HG03196 (cell line): ENCODE results near the gene ASTN2.
A peak's percentile ranks its signal among the peaks of the same experiment; 100 is the strongest.
"Not testable (repeated sequence)": the region's sequence is repeated elsewhere in the genome, so short reads cannot be mapped to it uniquely, and the experiment has no call there.

Source experiments
- ATAC-seq: cut with Tn5 transposase; IDR thresholded peaks from one replicate; pipeline ENCODE4 v1.9.1; 2021; ENCODE audit not compliant: unreplicated experiment

The ASTN2 gene

GRCh38 chr9:116898131-116898530 lies 516.7 kb downstream of the ASTN2 start:
- ATAC-seq = not testable (repeated sequence)

- no peak for ATAC-seq
Observed at GRCh38 chr9:116897201-116897600, 517.7 kb downstream of the ASTN2 start.

DNA sequence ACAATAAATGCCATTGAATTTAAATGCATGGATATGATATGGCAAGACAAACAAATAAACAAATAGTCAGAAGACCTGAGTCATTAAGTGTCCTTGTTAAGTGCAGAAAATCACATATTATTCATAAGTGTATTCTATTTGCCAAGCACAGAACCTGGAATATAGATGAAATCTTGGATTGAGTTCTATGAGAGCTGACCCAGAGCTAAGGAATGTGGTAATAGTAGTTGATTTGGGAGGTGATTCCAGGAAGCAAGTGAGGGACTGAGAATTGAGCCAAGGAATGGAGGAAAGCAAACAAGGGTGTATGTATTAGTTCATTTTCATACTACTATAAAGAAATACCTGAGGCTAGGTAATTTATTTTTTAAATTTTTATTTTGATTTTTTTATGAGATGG lies 518.9 kb downstream of the ASTN2 start:
- ATAC-seq = no peak

- ATAC-seq = no peak
Observed at GRCh38 chr9:116891424-116891823, 523.4 kb downstream of the ASTN2 start.

DNA sequence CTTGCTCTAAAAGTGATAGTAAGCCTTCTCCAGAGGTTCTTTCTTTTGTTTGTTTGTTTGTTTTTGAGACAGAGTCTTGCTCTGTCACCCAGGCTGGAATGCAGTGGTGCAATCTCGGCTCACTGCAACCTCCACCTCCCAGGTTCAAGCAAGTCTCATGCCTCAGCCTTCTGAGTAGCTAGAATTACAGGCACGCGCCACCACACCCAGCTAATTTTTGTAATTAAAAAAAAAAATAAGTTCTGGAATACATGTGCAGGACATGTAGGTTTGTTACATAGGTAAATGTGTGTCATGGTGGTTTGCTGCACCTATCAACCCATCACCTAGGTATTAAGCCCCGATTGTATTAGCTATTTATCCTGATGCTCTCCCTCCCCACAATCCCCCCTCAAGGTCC lies 526.4 kb downstream of the ASTN2 start:
- ATAC-seq = not testable (repeated sequence)

- ATAC-seq = no peak
Observed at GRCh38 chr9:116888066-116888465, 526.8 kb downstream of the ASTN2 start.

DNA sequence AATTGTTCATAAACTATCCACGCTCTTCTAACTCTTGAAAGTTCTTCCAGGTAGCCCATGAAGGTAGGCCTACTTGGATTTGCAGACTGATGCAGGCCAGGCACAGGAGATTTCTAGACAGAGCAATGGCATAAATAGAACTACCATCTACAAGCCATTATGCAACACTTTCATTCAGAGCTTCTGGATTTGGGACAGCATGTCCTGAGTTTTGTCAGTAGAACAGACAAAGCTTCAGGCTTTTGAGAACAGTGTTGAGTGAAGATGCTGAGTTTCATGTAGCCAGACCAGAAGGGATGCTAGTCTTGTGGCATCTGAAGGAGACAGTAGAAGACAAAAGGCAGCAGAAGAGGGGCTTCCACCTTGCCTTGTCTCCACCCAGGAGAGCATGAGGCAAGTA lies 531.2 kb downstream of the ASTN2 start:
- no peak for ATAC-seq

GRCh38 chr9:116877072-116877471 lies 537.8 kb downstream of the ASTN2 start:
- no peak for ATAC-seq

DNA sequence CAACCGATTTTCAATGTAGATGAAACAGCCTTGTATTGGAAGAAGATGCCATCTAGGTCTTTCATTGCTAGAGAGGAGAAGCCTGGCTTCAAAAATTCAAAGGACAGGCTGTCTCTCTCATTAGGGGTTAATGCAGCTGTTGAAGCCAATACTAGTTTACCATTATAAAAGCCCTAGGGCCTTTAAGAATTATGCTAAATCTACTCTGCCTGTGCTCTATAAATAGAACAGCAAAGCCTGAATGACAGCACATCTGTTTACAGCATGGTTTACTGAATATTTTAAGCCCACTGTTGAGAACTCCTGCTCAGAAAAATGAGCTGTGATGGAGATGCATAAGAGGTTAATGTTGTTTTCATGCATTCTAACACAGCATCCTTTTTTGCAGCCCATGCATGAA lies 539.3 kb downstream of the ASTN2 start:
- no peak for ATAC-seq

DNA sequence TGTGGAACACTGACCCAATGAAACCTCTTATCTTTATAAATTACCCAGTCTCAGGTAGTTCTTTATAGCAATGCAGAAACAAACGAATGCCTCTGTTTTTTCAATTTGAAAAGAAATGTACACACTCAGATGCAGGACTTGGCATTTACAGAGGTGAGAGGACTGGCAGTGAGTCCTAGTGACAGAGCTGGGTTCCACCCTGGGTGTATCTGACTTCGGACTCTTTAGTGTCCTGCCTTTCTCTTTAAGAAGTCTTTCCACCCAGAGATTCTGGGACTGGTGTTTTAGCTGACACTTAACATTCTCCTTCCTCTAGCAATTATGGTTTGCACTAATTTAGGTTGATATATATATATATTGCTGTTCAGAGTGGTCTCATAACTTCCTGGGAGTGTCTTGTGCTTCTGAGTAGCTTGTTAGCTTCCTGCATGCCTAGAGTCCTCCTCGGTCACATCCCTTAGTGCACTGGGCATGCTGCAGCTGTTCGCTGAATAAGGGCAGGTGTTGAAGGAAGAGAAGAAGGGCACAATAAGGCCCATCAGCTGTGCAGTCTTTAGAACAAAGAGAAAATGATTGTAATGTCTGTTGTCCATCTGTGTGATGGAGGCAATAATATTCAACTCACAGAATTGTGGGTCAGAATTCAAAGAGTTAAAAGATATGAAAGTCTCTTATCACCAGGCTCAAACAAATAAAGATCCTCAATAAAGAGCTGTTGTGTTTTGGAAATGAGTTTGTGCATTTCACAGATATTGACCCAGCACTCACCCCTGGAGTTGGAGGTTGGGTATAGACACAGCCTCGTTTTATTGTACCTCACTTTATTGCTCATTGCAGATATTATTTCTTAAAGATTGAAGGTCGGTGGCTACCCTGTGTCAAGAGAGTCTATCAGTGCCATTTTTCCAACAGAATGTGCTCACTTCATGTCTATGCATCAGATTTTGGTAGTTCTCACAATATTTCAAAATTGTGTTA lies 540.6 kb downstream of the ASTN2 start:
- no peak for ATAC-seq

DNA sequence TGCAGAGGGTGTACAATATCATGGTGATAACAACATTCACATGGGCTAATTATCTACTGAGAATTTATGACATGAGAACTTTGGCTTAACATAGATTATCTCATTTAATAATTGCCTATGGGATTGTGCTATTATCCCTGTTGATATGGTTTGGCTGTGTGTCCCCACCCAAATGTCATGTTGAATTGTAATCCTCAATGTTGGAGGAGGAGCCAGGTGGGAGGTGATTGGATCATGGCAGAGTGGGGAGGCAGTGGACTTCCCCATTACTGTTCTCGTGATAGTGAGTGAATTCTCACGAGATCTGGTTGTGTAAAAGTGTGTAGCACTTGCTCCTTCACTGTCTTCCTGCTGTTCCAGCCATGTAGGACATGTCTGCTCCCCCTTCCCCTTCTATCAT lies 541.4 kb downstream of the ASTN2 start:
- no peak for ATAC-seq

GRCh38 chr9:116870566-116870965 lies 544.3 kb downstream of the ASTN2 start:
- no peak for ATAC-seq

DNA sequence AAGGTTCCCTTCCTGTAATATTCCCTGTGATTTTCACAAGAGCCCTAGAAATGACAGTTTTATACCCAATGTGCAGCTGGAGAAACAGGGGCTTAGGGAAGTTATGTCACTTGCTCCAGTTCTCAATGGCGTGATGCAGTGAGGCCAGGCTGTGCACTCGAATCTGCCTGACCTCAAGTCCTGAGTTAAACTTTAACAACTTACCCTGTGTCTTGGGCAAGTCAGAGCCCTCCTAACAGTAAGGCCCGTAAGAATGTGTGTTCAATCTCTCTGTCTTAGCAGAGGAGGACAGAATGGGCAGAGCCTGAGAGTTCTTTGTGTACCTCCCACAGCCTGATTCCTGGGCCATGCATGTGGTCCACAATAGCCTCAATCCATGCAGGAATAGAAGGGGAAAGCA lies 546.7 kb downstream of the ASTN2 start:
- no peak for ATAC-seq

- no peak for ATAC-seq
Observed at GRCh38 chr9:116861321-116861720, 553.5 kb downstream of the ASTN2 start.

GRCh38 chr9:116860509-116861120 lies 554.2 kb downstream of the ASTN2 start:
- ATAC-seq = peak; percentile 76

DNA sequence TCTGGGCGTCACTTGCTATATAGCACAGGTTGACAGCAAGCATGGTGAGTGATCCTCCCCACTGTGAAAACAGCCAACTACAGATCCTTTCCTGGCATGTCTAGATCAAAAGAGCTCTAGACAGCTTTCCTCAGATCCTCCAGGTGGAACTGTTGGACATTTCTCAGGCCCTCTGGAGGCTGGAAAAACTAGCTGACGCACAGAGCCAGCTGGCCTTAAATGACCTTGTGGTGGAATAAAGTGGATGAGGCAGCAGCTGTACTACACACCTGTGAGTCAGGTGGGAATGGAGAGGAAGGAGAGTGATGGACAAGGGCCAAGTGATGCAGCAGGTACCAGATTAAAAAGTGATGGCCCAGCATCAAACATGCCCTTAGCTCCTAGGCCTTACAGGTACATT lies 555.1 kb downstream of the ASTN2 start:
- ATAC-seq = no peak

GRCh38 chr9:116857321-116857720 lies 557.5 kb downstream of the ASTN2 start:
- no peak for ATAC-seq

DNA sequence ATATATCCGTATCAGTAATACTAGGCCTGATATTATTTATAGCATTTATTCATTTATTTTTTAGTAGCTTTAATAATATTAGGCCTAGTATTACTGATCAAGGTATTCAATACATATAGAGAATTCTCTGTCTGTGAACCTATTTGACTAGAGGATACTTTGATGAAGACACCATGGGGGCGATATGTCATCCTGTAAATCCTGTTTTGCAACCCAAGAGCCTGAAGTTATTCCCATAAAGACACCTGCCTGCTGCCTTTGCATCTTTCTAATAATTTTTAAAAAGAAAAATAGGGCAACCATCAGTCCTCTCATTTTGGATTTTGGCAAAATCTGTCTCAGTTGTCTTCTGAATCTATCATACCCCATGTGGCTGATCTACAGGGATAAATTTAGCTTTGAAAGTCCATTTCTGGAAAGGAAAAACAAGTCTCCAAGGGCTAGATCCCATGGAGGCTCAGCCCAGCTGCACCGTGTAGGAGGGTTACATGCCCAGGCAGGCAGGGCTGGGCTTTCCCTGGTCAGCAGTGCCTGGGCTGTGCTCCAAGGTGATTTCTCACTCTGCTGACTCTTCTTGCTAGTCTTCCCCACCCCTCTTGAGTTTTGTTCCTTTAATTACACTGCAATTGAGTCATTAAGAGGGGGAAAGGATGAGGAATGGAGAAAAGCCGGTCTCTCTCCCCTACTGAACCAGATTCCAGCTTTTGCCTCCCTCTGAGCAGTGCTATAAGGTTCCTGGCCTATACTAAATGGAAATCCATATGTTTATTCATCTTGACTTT lies 558.8 kb downstream of the ASTN2 start:
- ATAC-seq = no peak

DNA sequence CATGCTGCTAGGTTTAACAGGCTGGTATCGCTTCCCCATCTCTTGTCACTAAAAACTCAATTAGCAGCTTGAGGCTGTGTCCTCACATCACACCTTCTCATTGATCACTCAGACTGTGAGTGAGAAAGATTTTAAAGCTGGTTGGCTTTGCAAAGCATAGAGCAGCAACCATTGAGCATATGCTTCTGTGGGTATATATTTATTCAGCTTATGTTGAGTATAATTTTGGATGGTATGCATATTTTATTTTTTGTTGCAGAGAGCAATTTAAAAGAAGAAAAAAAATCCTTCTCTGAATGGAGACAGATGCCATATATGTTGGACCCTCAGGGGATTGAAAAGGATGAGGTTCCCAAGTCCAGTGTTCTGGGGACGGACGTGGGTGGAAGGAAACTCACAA lies 565.1 kb downstream of the ASTN2 start:
- no peak for ATAC-seq

- ATAC-seq = no peak
Observed at GRCh38 chr9:116844621-116845020, 570.2 kb downstream of the ASTN2 start.

DNA sequence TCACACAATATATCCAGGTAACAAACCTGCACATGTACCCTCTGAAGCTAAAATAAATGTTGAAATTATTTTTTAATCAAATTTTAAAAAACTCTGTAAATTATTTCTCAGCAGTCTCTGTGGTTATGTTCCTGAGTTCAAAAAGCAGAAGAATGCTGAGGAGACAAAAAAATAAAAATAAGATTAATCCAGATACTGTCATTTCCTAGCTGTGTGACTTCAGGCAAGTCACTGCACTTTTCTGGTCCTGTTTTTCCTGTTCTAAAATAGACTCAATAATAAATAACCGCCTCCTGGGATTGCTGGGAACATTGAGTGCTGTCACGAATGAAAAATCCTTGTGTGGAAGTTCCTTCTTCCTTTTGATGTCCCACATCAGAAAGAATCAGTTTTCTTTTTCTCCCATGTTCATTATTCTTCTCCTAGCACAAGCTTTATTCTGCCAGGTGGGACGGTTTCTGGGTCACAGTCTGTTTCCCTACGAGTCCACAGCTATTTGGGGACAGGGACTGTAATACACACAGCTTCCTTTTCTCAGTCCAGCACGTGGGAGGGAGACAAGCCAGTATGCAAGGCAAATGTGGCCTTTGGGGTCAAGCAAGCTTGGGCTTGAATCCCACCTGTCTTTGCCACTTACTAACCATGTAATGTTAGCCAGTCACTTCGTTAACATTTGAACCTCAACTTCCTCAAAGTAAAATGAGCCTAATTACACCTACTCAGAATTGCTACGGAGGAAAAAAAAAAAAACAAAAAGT lies 570.8 kb downstream of the ASTN2 start:
- no peak for ATAC-seq
